Vagina (tissue), 2 donors: ENCODE results near the gene SULT2B1.

Experiments
- CTCF ChIP-seq, 3 experiments: fragments of 450-650 bp in 2 of 3; fragments of 200-600 bp in 1 of 3; sonication (generic) in 1 of 3; IDR thresholded peaks; one replicate each; pipeline ENCODE4 v1.5.1; 2017 to 2019; ENCODE audit warnings: antibody characterized with exemption in 3 of 3, mild to moderate bottlenecking in 2 of 3, moderate library complexity in 2 of 3
- POLR2A ChIP-seq, 2 donors: fragments of 450-650 bp; IDR thresholded peaks; one replicate each; pipeline ENCODE4 v1.6.1; 2017; ENCODE audit warnings: antibody characterized with exemption in 2 of 2, mild to moderate bottlenecking in 2 of 2, moderate library complexity in 2 of 2
- POLR2AphosphoS5 ChIP-seq, 2 donors: sonication (generic); formaldehyde crosslinking; IDR thresholded peaks; one replicate each; pipeline ENCODE4 v1.9.0; 2017; ENCODE audit warnings: antibody characterized with exemption in 2 of 2, mild to moderate bottlenecking in 2 of 2, low read depth in 1 of 2; ENCODE audit not compliant: insufficient read depth in 1 of 2

- TF ChIP-seq CTCF (IDR thresholded peaks at IDR 0.05), result peak; percentile 60 to 92 (median 81)
- TF ChIP-seq POLR2AphosphoS5 (IDR thresholded peaks at IDR 0.05; ENCODE audit: insufficient read depth in 1 of 2, low read depth in 1 of 2), result peak; percentile 58 to 69
- no peak for TF ChIP-seq POLR2A (IDR thresholded peaks at IDR 0.05)
These were observed 36.9 kb downstream of the SULT2B1 start for GRCh38 chr19:48588670-48589401.
